AG04449 (cell line): ENCODE data around the gene PRSS38.

Experiments
- CTCF ChIA-PET: fragments of 350-600 bp; formaldehyde crosslinking; extraction: SDS; loops from one replicate; lab custom pipeline; 2021; ENCODE audit warnings: antibody characterized with exemption; lab: Yijun Ruan, JAX
- POLR2A ChIA-PET: fragments of 400-600, 350-600 bp; formaldehyde crosslinking; extraction: SDS; loops from one replicate; lab custom pipeline; 2020; ENCODE audit warnings: antibody characterized with exemption, inconsistent platforms; lab: Yijun Ruan, JAX
- DNase-seq: peaks from one replicate; pipeline ENCODE4 v3.0.0-alpha.2; 2010; ENCODE audit warnings: low read depth, low spot score
- H3K4me3 ChIP-seq: 2 replicates; pipeline ENCODE4 v1.5.1; 2011; ENCODE audit warnings: low read depth, mild to moderate bottlenecking, control low read depth, low read length
- CTCF ChIP-seq: IDR thresholded peaks from one replicate; pipeline ENCODE4 v1.5.1; 2011; ENCODE audit warnings: mild to moderate bottlenecking, moderate library complexity, low read length, control low read depth, inconsistent platforms; ENCODE audit not compliant: insufficient read depth; ENCODE audit errors: missing control alignments

Gene PRSS38

GRCh38 chr1:227768640-227769039 lies 46.8 kb upstream of the PRSS38 start:
- POLR2A ChIA-PET = no interaction called here
- H3K4me3 ChIP-seq = no peak overlapping the region
- CTCF ChIA-PET = interaction anchor here (1.0 kb wide), 1 partner anchor 9 kb away, joined by 3 read pairs; no protein-coding TSS in a partner anchor
- DNase-seq = no peak
- no peak for TF ChIP-seq CTCF

DNA sequence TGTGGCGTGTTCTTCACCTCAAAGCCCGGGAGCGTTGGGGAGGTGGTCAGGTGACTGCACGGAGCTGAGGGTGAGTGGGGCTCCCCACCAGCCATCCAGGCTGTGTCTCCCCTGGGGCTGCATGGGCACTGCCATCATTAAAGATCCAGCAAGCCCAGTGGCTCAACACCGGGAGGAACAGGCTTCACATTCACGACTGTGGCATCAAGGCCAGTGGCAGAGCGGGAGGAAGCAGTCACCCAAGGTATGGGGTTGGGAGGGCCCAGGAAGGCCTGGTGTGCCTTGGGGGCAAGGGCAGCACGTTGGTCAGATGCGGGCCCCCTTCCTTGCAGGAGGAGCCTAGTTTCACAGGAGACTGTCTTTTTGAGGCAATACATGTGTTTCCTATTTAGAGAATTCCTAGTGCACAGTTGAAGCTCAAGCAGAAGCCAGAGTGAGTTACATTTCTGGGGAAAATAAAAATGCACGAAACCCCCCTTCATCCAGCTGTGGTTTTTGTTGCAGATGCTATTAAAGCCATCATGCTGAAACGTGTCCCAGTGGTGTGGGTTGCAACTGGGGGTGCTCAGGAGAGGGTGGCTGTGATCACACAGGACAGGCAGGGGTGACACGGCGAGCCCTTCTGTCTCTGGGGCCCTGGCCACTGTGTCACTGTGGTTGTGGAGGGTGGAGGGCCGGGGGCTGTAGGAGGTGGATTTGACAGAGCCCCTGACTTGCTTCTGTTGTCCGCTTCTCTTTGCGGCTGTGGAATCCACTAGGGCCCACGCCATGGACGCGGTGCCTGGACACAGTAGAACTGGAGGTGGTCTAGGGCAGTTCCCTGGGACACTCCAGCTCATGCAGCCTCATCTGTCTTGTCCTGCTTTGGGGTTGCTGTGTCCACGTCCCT lies 46.2 kb upstream of the PRSS38 start:
- no peak overlapping the region for H3K4me3 ChIP-seq
- DNase-seq = no peak
- ChIA-PET CTCF (no interaction called here), POLR2A (no interaction called here)
- no peak for TF ChIP-seq CTCF

DNA sequence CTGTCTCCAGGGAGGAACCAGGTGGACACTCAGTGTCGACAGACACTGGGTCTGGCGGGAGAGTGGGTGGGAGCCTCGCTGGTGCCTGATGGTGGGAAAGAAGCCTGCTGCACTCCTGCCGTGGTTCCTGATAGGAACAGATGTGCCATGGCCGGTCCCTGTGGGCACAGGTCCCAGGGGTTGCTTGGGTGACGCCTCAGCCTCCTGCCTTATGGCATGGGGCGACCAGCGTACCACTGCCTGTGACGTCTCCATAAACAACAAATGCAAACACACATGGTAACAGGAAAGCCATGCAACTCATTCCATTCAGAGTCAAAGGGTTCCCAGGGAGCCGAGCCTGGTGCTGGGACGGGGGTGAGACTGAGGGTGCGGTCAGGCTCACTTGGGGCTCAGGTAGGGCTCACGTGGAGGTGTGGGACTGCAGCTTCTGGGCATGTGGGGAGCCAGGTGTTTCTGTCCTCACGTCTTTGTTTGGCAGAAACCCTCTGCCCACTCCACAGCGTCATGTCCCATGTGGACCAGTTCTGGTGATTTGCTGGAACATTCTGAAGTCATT lies 45.5 kb upstream of the PRSS38 start:
- DNase-seq = no peak
- POLR2A ChIA-PET = no interaction called here
- no peak for TF ChIP-seq CTCF
- CTCF ChIA-PET = no interaction called here
- no peak overlapping the region for H3K4me3 ChIP-seq

- POLR2A ChIA-PET = no interaction called here
- no peak for TF ChIP-seq CTCF
- no peak for DNase-seq
- H3K4me3 ChIP-seq = no peak overlapping the region
- CTCF ChIA-PET = interaction anchor here (1.3 to 6.3 kb wide), 2 partner anchors 8 to 12 kb away, joined by 3 to 70 read pairs; no protein-coding TSS in a partner anchor
Observed at GRCh38 chr1:227770812-227771211, 44.7 kb upstream of the PRSS38 start.

DNA sequence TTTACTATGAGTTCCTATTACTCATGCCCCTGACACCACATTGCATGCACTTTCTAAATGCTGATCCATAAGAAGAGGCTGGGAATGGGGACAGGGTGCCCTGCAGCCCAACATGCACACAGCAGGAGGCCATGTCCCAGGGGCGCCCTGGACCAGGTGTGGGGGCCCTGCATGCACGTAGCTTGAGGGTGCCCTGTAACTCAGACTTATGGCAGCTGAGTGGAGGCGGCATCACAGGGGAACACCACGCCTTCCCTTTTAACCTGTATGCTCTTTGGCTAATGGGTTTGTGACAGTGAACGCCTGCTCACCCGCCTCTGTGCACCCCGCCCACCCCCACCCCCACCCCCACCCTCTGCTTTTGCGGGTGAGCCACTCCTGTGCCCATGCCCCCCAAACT lies 44.1 kb upstream of the PRSS38 start:
- DNase-seq = no peak
- no peak overlapping the region for H3K4me3 ChIP-seq
- POLR2A ChIA-PET = no interaction called here
- CTCF ChIA-PET = interaction anchor here (1.3 to 6.3 kb wide), 2 partner anchors 9 to 13 kb away, joined by 3 to 70 read pairs; no protein-coding TSS in a partner anchor
- no peak for TF ChIP-seq CTCF

DNA sequence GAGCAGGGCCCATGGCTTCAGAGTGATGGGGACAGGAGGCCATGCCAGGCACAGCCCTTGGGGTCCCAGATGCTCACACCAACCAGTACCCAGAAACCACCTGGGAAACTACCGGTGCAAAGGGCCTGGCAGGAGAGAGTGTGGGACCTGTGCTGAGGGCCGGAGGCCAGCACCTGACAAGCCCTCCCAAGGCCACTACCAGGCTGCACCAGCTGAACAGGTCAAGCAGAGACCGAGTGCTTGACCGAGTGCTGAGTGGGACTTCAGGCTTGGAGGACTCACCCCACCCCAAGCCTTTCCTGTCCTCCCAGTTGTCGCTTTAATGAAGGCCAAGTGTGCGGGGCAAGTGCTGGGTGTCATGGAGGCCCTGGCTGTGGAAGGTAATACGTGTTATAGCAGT lies 43.7 kb upstream of the PRSS38 start:
- no peak for TF ChIP-seq CTCF
- POLR2A ChIA-PET = no interaction called here
- H3K4me3 ChIP-seq = no peak overlapping the region
- CTCF ChIA-PET = interaction anchor here (1.1 to 6.3 kb wide), 3 partner anchors 9 to 42 kb away, joined by 3 to 70 read pairs (median 3); no protein-coding TSS in a partner anchor
- DNase-seq = no peak
